Progenitor cell of endocrine pancreas (in vitro differentiated cells): Measurements from ENCODE around the gene DNAH5. TPM values are rescaled to one million over a fixed set of nuclear protein-coding genes. Genes with fewer than 3 reads are reported as not detected.

Experiments
- DNase-seq: peaks from one replicate; pipeline ENCODE4 v3.0.0; 2021; ENCODE audit warnings: low spot score; ENCODE audit not compliant: unreplicated experiment
- H3K27ac Mint-ChIP-seq: 2 replicates; pipeline ENCODE4 v1.8.0; 2021; ENCODE audit warnings: mild to moderate bottlenecking, moderate library complexity, mixed read lengths
- H3K27me3 Mint-ChIP-seq: 2 replicates; pipeline ENCODE4 v1.8.0; 2021; ENCODE audit warnings: mixed read lengths
- H3K36me3 Mint-ChIP-seq: 2 replicates; pipeline ENCODE4 v1.8.0; 2022; ENCODE audit warnings: mixed read lengths; ENCODE audit not compliant: insufficient read depth
- H3K4me1 Mint-ChIP-seq: 2 replicates; pipeline ENCODE4 v1.8.0; 2021; ENCODE audit warnings: low read depth, mixed read lengths
- H3K4me3 Mint-ChIP-seq: 2 replicates; pipeline ENCODE4 v1.8.0; 2021; ENCODE audit warnings: low read depth, mild to moderate bottlenecking, moderate library complexity, mixed read lengths
- H3K9me3 Mint-ChIP-seq: 2 replicates; pipeline ENCODE4 v1.8.0; 2021; ENCODE audit warnings: low read depth, mixed read lengths
- CTCF ChIP-seq: fragments of 200-600 bp; sonication (generic); IDR thresholded peaks from one replicate; pipeline ENCODE4 v1.5.0; 2021; ENCODE audit warnings: antibody characterized with exemption, mild to moderate bottlenecking; ENCODE audit not compliant: unreplicated experiment
- total RNA-seq: library from RNA; stranded (reverse); gene quantifications from 2 replicates; pipeline ENCODE4 v1.2.1, GENCODE V29; 2021

The DNAH5 gene
- total RNA-seq, 1 donor from 2014 or later: 1.4 TPM

GRCh38 chr5:13957032-13957645 lies 12.7 kb upstream of the DNAH5 start:
- peak; percentile 87 for TF ChIP-seq CTCF
- Mint-ChIP-seq H3K27ac (no peak overlapping the region), H3K4me3 (no peak overlapping the region), H3K36me3 (peaks cover 2% of the 10 kb centered on the region), H3K4me1 (no peaks in the 10 kb centered on the region), H3K9me3 (peaks cover 3% of the 10 kb centered on the region), H3K27me3 (peaks cover 3% of the 10 kb centered on the region)
- peak; percentile 33 for DNase-seq

GRCh38 chr5:13956471-13956870 lies 12.0 kb upstream of the DNAH5 start:
- H3K27ac Mint-ChIP-seq: no peak overlapping the region
- no peaks in the 10 kb centered on the region for H3K4me1 Mint-ChIP-seq
- H3K36me3 Mint-ChIP-seq: peaks cover 2% of the 10 kb centered on the region
- DNase-seq: no peak
- H3K9me3 Mint-ChIP-seq: peaks cover 3% of the 10 kb centered on the region
- H3K27me3 Mint-ChIP-seq: peaks cover 3% of the 10 kb centered on the region
- no peak for TF ChIP-seq CTCF
- no peak overlapping the region for H3K4me3 Mint-ChIP-seq

GRCh38 chr5:13955896-13956295 lies 11.4 kb upstream of the DNAH5 start:
- DNase-seq: no peak
- Mint-ChIP-seq H3K27ac (no peak overlapping the region), H3K27me3 (peaks cover 3% of the 10 kb centered on the region), H3K9me3 (peaks cover 3% of the 10 kb centered on the region), H3K36me3 (peaks cover 2% of the 10 kb centered on the region), H3K4me3 (no peak overlapping the region), H3K4me1 (no peaks in the 10 kb centered on the region)
- no peak for TF ChIP-seq CTCF

- no peaks in the 10 kb centered on the region for H3K36me3 Mint-ChIP-seq
- H3K9me3 Mint-ChIP-seq: no peaks in the 10 kb centered on the region
- H3K27me3 Mint-ChIP-seq: peaks cover 44% of the 10 kb centered on the region
- peaks cover 7% of the 10 kb centered on the region for H3K4me1 Mint-ChIP-seq
- H3K4me3 Mint-ChIP-seq: no peak overlapping the region
- no peak for TF ChIP-seq CTCF
- no peak for DNase-seq
- H3K27ac Mint-ChIP-seq: no peak overlapping the region
Observed at GRCh38 chr5:13946111-13946510, 1.6 kb upstream of the DNAH5 start.

GRCh38 chr5:13945271-13945670 lies 783 bp upstream of the DNAH5 start:
- DNase-seq: no peak
- no peak for TF ChIP-seq CTCF
- Mint-ChIP-seq H3K27me3 (peaks cover 50% of the 10 kb centered on the region), H3K4me1 (peaks cover 7% of the 10 kb centered on the region), H3K4me3 (no peak overlapping the region), H3K36me3 (no peaks in the 10 kb centered on the region), H3K27ac (no peak overlapping the region), H3K9me3 (no peaks in the 10 kb centered on the region)
